H54 (cell line): ENCODE data around the gene ARFGAP2.
"Not testable (repeated sequence)": the region's sequence is repeated elsewhere in the genome, so short reads cannot be mapped to it uniquely, and the experiment has no call there.

Source experiments
- DNase-seq: peaks from one replicate; pipeline ENCODE4 v3.0.0; 2011; ENCODE audit warnings: low spot score, mixed read lengths; ENCODE audit not compliant: insufficient read length
- FAIRE-seq: peaks from 3 replicates; lab custom pipeline; 2011; peaks lifted over from hg19 to GRCh38; lab: Jason Lieb, UNC
- POLR2A ChIP-seq: IDR thresholded peaks from 2 replicates; pipeline ENCODE4 v1.6.1; 2011; ENCODE audit warnings: low read depth, mild to moderate bottlenecking, low read length

ARFGAP2 gene

GRCh38 chr11:47136921-47137320 lies 39.8 kb downstream of the ARFGAP2 start:
- FAIRE-seq: no peak
- TF ChIP-seq POLR2A: no peak
- DNase-seq: no peak

- DNase-seq: no peak
- no peak for TF ChIP-seq POLR2A
- FAIRE-seq: no peak
Observed at GRCh38 chr11:47136327-47136726, 40.4 kb downstream of the ARFGAP2 start.

- DNase-seq (no peak), FAIRE-seq (no peak)
- no peak for TF ChIP-seq POLR2A
Observed at GRCh38 chr11:47132981-47133380, 43.7 kb downstream of the ARFGAP2 start.

- DNase-seq (no peak), FAIRE-seq (no peak)
- TF ChIP-seq POLR2A: no peak
Observed at GRCh38 chr11:47132490-47132889, 44.2 kb downstream of the ARFGAP2 start.

- no peak for DNase-seq
- TF ChIP-seq POLR2A: no peak
- no peak for FAIRE-seq
Observed at GRCh38 chr11:47131136-47131535, 45.5 kb downstream of the ARFGAP2 start.

GRCh38 chr11:47130543-47130942 lies 46.1 kb downstream of the ARFGAP2 start:
- FAIRE-seq: no peak

GRCh38 chr11:47127213-47127612 lies 49.5 kb downstream of the ARFGAP2 start:
- no peak for DNase-seq

More at GRCh38 chr11:47130543-47130942, 46.1 kb downstream of the ARFGAP2 start:
- no peak for TF ChIP-seq POLR2A
- DNase-seq: no peak

GRCh38 chr11:47125083-47125482 lies 51.6 kb downstream of the ARFGAP2 start:
- no peak for TF ChIP-seq POLR2A
- no peak for DNase-seq
- no peak for FAIRE-seq

More at GRCh38 chr11:47127213-47127612, 49.5 kb downstream of the ARFGAP2 start:
- FAIRE-seq: no peak
- no peak for TF ChIP-seq POLR2A

- no peak for FAIRE-seq
- DNase-seq: no peak
- TF ChIP-seq POLR2A: no peak
Observed at GRCh38 chr11:47124675-47125074, 52.0 kb downstream of the ARFGAP2 start.

- FAIRE-seq (no peak), DNase-seq (no peak)
Observed at GRCh38 chr11:47123094-47123493, 53.6 kb downstream of the ARFGAP2 start.

GRCh38 chr11:47121731-47122130 lies 54.9 kb downstream of the ARFGAP2 start:
- FAIRE-seq (no peak), DNase-seq (no peak)
- no peak for TF ChIP-seq POLR2A

More at GRCh38 chr11:47123094-47123493, 53.6 kb downstream of the ARFGAP2 start:
- TF ChIP-seq POLR2A: no peak

- TF ChIP-seq POLR2A: no peak
- DNase-seq (no peak), FAIRE-seq (no peak)
Observed at GRCh38 chr11:47121056-47121455, 55.6 kb downstream of the ARFGAP2 start.

GRCh38 chr11:47118958-47119688 lies 57.6 kb downstream of the ARFGAP2 start:
- DNase-seq, FAIRE-seq: not testable (repeated sequence)
